ENCODE results near the gene ALK. TPM values are rescaled to one million over a fixed set of nuclear protein-coding genes. Genes with fewer than 3 reads are reported as not detected.

The ALK gene
- total RNA-seq, 4 donors from 2014 or later: 0.83 to 1.6 (median 1.2) TPM

- Histone ChIP-seq H3K36me3 (no peaks in the 10 kb centered on the region), H3K4me3 (no peak overlapping the region), H3K27me3 (no peaks in the 10 kb centered on the region), H3K4me1 (peaks cover 0 to 14% (median 2%) of the 10 kb centered on the region in 4 donors), H3K9me3 (no peaks in the 10 kb centered on the region), H3K27ac (replicated peaks in 1 of 4) (no peak overlapping the region)
- intact Hi-C loops (cut with DNase I): no loop called here
- no peak for DNase-seq (ENCODE audit: extremely low spot score)
- 80% methylated on average over 5 of the region's 5 CpGs for WGBS
- no peak for TF ChIP-seq POLR2AphosphoS5 (IDR thresholded peaks at IDR 0.05)
- TF ChIP-seq CTCF (IDR thresholded peaks at IDR 0.05): no peak
- TF ChIP-seq EP300 (IDR thresholded peaks at IDR 0.05): no peak
- no peak for TF ChIP-seq POLR2A (IDR thresholded peaks at IDR 0.05; ENCODE audit: low read depth)
Measured at GRCh38 chr2:29762239-29762638, 159.1 kb downstream of the ALK start.

- intact Hi-C loops (cut with DNase I): no loop called here
- Histone ChIP-seq H3K36me3 (no peaks in the 10 kb centered on the region), H3K4me1 (peaks cover 0 to 14% (median 2%) of the 10 kb centered on the region in 4 donors), H3K9me3 (no peaks in the 10 kb centered on the region), H3K27me3 (no peaks in the 10 kb centered on the region), H3K4me3 (no peak overlapping the region), H3K27ac (replicated peaks in 1 of 4) (no peak overlapping the region)
- WGBS: 89% methylated on average over 1 of the region's 1 CpG
- no peak for DNase-seq (ENCODE audit: extremely low spot score)
- TF ChIP-seq CTCF (IDR thresholded peaks at IDR 0.05) (no peak), EP300 (IDR thresholded peaks at IDR 0.05) (no peak), POLR2AphosphoS5 (IDR thresholded peaks at IDR 0.05) (no peak), POLR2A (IDR thresholded peaks at IDR 0.05; ENCODE audit: low read depth) (no peak)
Measured at GRCh38 chr2:29761278-29761677, 160.1 kb downstream of the ALK start.

- Histone ChIP-seq H3K36me3 (no peaks in the 10 kb centered on the region), H3K9me3 (no peaks in the 10 kb centered on the region), H3K4me3 (no peak overlapping the region), H3K27ac (replicated peaks in 1 of 4) (no peak overlapping the region), H3K27me3 (no peaks in the 10 kb centered on the region), H3K4me1 (peaks cover 0 to 14% (median 2%) of the 10 kb centered on the region in 4 donors)
- 95% methylated on average over 3 of the region's 3 CpGs for WGBS
- no peak for TF ChIP-seq EP300 (IDR thresholded peaks at IDR 0.05)
- no peak for TF ChIP-seq CTCF (IDR thresholded peaks at IDR 0.05)
- no peak for TF ChIP-seq POLR2AphosphoS5 (IDR thresholded peaks at IDR 0.05)
- no peak for TF ChIP-seq POLR2A (IDR thresholded peaks at IDR 0.05; ENCODE audit: low read depth)
- intact Hi-C loops (cut with DNase I): no loop called here
- no peak for DNase-seq (ENCODE audit: extremely low spot score)
Measured at GRCh38 chr2:29760008-29760407, 161.4 kb downstream of the ALK start.

GRCh38 chr2:29759360-29759759 is 162.0 kb downstream of the ALK start:
- H3K36me3 ChIP-seq: no peaks in the 10 kb centered on the region
- TF ChIP-seq CTCF (IDR thresholded peaks at IDR 0.05) (no peak), POLR2A (IDR thresholded peaks at IDR 0.05; ENCODE audit: low read depth) (no peak), EP300 (IDR thresholded peaks at IDR 0.05) (no peak), POLR2AphosphoS5 (IDR thresholded peaks at IDR 0.05) (no peak)
- no peak overlapping the region for H3K4me3 ChIP-seq
- 84% methylated on average over 4 of the region's 4 CpGs for WGBS
- intact Hi-C loops (cut with DNase I): no loop called here
- DNase-seq (ENCODE audit: extremely low spot score): no peak
- H3K27me3 ChIP-seq: no peaks in the 10 kb centered on the region
- H3K27ac ChIP-seq (replicated peaks in 1 of 4): no peak overlapping the region
- H3K4me1 ChIP-seq: peaks cover 0 to 14% (median 2%) of the 10 kb centered on the region in 4 donors
- H3K9me3 ChIP-seq: no peaks in the 10 kb centered on the region

GRCh38 chr2:29755829-29756228 is 165.6 kb downstream of the ALK start:
- no peaks in the 10 kb centered on the region for H3K27me3 ChIP-seq
- H3K4me3 ChIP-seq: no peak overlapping the region
- WGBS: 91% methylated on average over 5 of the region's 5 CpGs
- intact Hi-C loops (cut with DNase I): no loop called here
- DNase-seq (ENCODE audit: extremely low spot score): no peak
- no peaks in the 10 kb centered on the region for H3K36me3 ChIP-seq
- H3K4me1 ChIP-seq: peaks cover 0 to 29% (median 12%) of the 10 kb centered on the region in 4 donors
- H3K9me3 ChIP-seq: no peaks in the 10 kb centered on the region
- TF ChIP-seq POLR2A (IDR thresholded peaks at IDR 0.05; ENCODE audit: low read depth) (no peak), EP300 (IDR thresholded peaks at IDR 0.05) (no peak), CTCF (IDR thresholded peaks at IDR 0.05) (no peak)
- H3K27ac ChIP-seq (replicated peaks in 1 of 4): no peak overlapping the region

All from esophagus muscularis mucosa (tissue), 4 donors.